ENCODE measurements around the gene SPATS2L. TPM values are rescaled to one million over a fixed set of nuclear protein-coding genes. Genes with fewer than 3 reads are reported as not detected.

SPATS2L gene
- total RNA-seq, 1 experiment from 2014 or later, result 112 TPM

GRCh38 chr2:200306196-200306930 lies at the start of gene SPATS2L (continued):
- TF ChIP-seq AFF4 (CRISPR knock-in tag; IDR thresholded peaks at IDR 0.05; ENCODE audit: borderline replicate concordance) (peak; percentile 79; the same call in 1 of the 2 replicates), ZNF425 (CRISPR knock-in tag; conservative IDR thresholded peaks at IDR 0.05) (no peak), ARID4B (CRISPR knock-in tag; IDR thresholded peaks at IDR 0.05; ENCODE audit: borderline replicate concordance) (no peak), E2F4 (CRISPR knock-in tag; IDR thresholded peaks at IDR 0.05; ENCODE audit: borderline replicate concordance, low read depth) (no peak; the same call in 1 of the 2 replicates), OVOL2 (CRISPR knock-in tag; IDR thresholded peaks at IDR 0.05; ENCODE audit: borderline replicate concordance) (no peak), ZNF232 (CRISPR knock-in tag; IDR thresholded peaks at IDR 0.05) (no peak), ZNF532 (CRISPR knock-in tag; IDR thresholded peaks at IDR 0.05; ENCODE audit: borderline replicate concordance) (no peak), IRF2 (CRISPR knock-in tag; IDR thresholded peaks at IDR 0.05; ENCODE audit: borderline replicate concordance, low read depth) (no peak), FOXK1 (CRISPR knock-in tag; IDR thresholded peaks at IDR 0.05) (0 out of 2 replicates have a peak, but pooled peaks have one; percentile 50), CTCF (IDR thresholded peaks at IDR 0.05) (no peak), GABPB1 (CRISPR knock-in tag; IDR thresholded peaks at IDR 0.05) (peak; percentile 92), HMGA2 (CRISPR knock-in tag; IDR thresholded peaks at IDR 0.05) (no peak), TCF7 (CRISPR knock-in tag; IDR thresholded peaks at IDR 0.05; ENCODE audit: low read depth) (no peak), CREB1 (CRISPR knock-in tag; IDR thresholded peaks at IDR 0.05) (peak; percentile 27; the same call in 1 of the 2 replicates), NR2C2 (CRISPR knock-in tag; IDR thresholded peaks at IDR 0.05) (no peak), ZBTB21 (CRISPR knock-in tag; IDR thresholded peaks at IDR 0.05; ENCODE audit: borderline replicate concordance) (no peak), USF1 (CRISPR knock-in tag; IDR thresholded peaks at IDR 0.05) (no peak), JUN (CRISPR knock-in tag; IDR thresholded peaks at IDR 0.05) (no peak), MYBL2 (CRISPR knock-in tag; IDR thresholded peaks at IDR 0.05) (0 out of 2 replicates have a peak, but pooled peaks have one; percentile 57)
